ENCODE results near the gene MSMP.

- no peak for TF ChIP-seq CTCF (conservative IDR thresholded peaks at IDR 0.05 in 1 of 2, IDR thresholded peaks at IDR 0.05 in 1 of 2; ENCODE audit: low read depth in 1 of 2, low read length in 2 of 2)
- no peak for TF ChIP-seq EZH2 (IDR thresholded peaks at IDR 0.05; ENCODE audit: low read length, missing control alignments)
Measured at GRCh38 chr9:35757892-35758275, 3.8 kb upstream of the MSMP start.
